Upper lobe of left lung (tissue), 6 donors: ENCODE measurements around the gene SYVN1. TPM values are rescaled to one million over a fixed set of nuclear protein-coding genes. Genes with fewer than 3 reads are reported as not detected.

Source experiments
- ATAC-seq, 2 donors: fragments of 200-7000 bp; cut with Tn5 transposase; one replicate each; pipeline ENCODE4 v1.9.1; 2022; ENCODE audit warnings: mild to moderate bottlenecking in 2 of 2, moderate library complexity in 2 of 2; ENCODE audit not compliant: low FRiP score in 2 of 2
- DNase-seq, 2 donors: peaks; one replicate each; pipeline ENCODE4 v3.0.0-alpha.2; 2019 to 2020
- H3K27ac ChIP-seq, 4 donors: fragments of 200-600 bp; sonication (generic); one replicate each; pipeline ENCODE4 v1.5.1; 2016 to 2019
- H3K27me3 ChIP-seq, 4 donors: fragments of 200-600 bp; sonication (generic); one replicate each; pipeline ENCODE4 v1.5.1; 2017 to 2019
- H3K36me3 ChIP-seq, 4 donors: fragments of 200-600 bp; sonication (generic); one replicate each; pipeline ENCODE4 v1.5.1; 2016 to 2019
- H3K4me1 ChIP-seq, 4 donors: fragments of 200-600 bp; sonication (generic); one replicate each; pipeline ENCODE4 v1.5.1; 2018 to 2019
- H3K4me3 ChIP-seq, 4 donors: fragments of 200-600 bp; sonication (generic); one replicate each; pipeline ENCODE4 v1.5.1; 2017 to 2019; ENCODE audit warnings: mild to moderate bottlenecking in 2 of 4, moderate library complexity in 1 of 4
- H3K9me3 ChIP-seq, 4 donors: fragments of 200-600 bp; sonication (generic); one replicate each; pipeline ENCODE4 v1.5.1; 2018 to 2019
- CTCF ChIP-seq, 6 experiments: fragments of 450-650 bp in 4 of 6; fragments of 200-600 bp in 2 of 6; sonication (generic) in 2 of 6; IDR thresholded peaks; one replicate each; pipeline ENCODE4 v1.5.1; 2016 to 2019; ENCODE audit warnings: antibody characterized with exemption in 6 of 6
- EP300 ChIP-seq, 4 donors: sonication (generic); formaldehyde crosslinking; IDR thresholded peaks; one replicate each; pipeline ENCODE4 v1.5.1; 2017; ENCODE audit warnings: antibody characterized with exemption in 4 of 4, control low read depth in 2 of 4
- POLR2A ChIP-seq, 4 donors: fragments of 450-650 bp; IDR thresholded peaks; one replicate each; pipeline ENCODE4 v1.5.1; 2016 to 2017; ENCODE audit warnings: antibody characterized with exemption in 4 of 4, mild to moderate bottlenecking in 2 of 4
- POLR2AphosphoS5 ChIP-seq, 2 donors: sonication (generic); formaldehyde crosslinking; IDR thresholded peaks; one replicate each; pipeline ENCODE4 v1.5.1; 2017; ENCODE audit warnings: antibody characterized with exemption in 2 of 2
- WGBS, 2 donors: methylation state at CpG; one replicate each; pipeline ENCODE4 v1.1.5; 2017 to 2018; 5-methylcytosine and 5-hydroxymethylcytosine counted together
- total RNA-seq, 6 donors: library from RNA; depleted of rRNA in 4 of 6; stranded (reverse); fragments of >200 nt in 4 of 6; gene quantifications; one replicate each; pipeline versions ENCODE4 v1.1.0 to v1.2.1, GENCODE V29; 2016 to 2021
- donor health status: DM: no; HTN: no; CAD: no; lungs with moderate emphysema.
- donor health status: DM: no; HTN: yes; CAD: no; lungs with severe emphysema.

The SYVN1 gene
- total RNA-seq, 6 donors from 2014 or later: 31.1 to 70.6 (median 50.0) TPM

- 70 to 73% methylated on average over 4 of the region's 4 CpGs for WGBS, 2 donors
- Histone ChIP-seq H3K27ac (peak overlapping the region in 2 of 4 donors; percentile 19 to 25), H3K4me3 (no peak overlapping the region), H3K36me3 (peaks cover 8 to 29% (median 22%) of the 10 kb centered on the region in 4 donors), H3K9me3 (no peaks in the 10 kb centered on the region), H3K4me1 (peaks cover 8 to 39% (median 14%) of the 10 kb centered on the region in 4 donors), H3K27me3 (no peaks in the 10 kb centered on the region)
- TF ChIP-seq POLR2AphosphoS5 (IDR thresholded peaks at IDR 0.05): no peak
- no peak for DNase-seq
- ATAC-seq: no peak
These were observed 29.7 kb downstream of the SYVN1 start for GRCh38 chr11:65104628-65105027.

- Histone ChIP-seq H3K27ac (no peak overlapping the region), H3K4me3 (no peak overlapping the region), H3K9me3 (no peaks in the 10 kb centered on the region)
These were observed 30.8 kb downstream of the SYVN1 start for GRCh38 chr11:65103476-65103875.

GRCh38 chr11:65102142-65103095, 31.9 kb downstream of the SYVN1 start:
- H3K27me3 ChIP-seq: no peaks in the 10 kb centered on the region
- H3K4me1 ChIP-seq: peaks cover 10 to 29% (median 13%) of the 10 kb centered on the region in 4 donors
- no peaks in the 10 kb centered on the region for H3K9me3 ChIP-seq
- WGBS, 2 donors: 81 to 89% methylated on average over 8 of the region's 8 CpGs
- TF ChIP-seq POLR2AphosphoS5 (IDR thresholded peaks at IDR 0.05) (no peak), CTCF (IDR thresholded peaks at IDR 0.05) (no peak), POLR2A (IDR thresholded peaks at IDR 0.05) (no peak), EP300 (IDR thresholded peaks at IDR 0.05) (no peak)
- peaks cover 0 to 14% (median 7%) of the 10 kb centered on the region in 4 donors for H3K36me3 ChIP-seq
- ATAC-seq (no peak), DNase-seq (peak in 1 of 2 donors; percentile 31)
- H3K27ac ChIP-seq: peak overlapping the region in 2 of 4 donors; percentile 7 to 61
- H3K4me3 ChIP-seq: no peak overlapping the region

More at GRCh38 chr11:65103476-65103875, 30.8 kb downstream of the SYVN1 start:
- H3K4me1 ChIP-seq: peaks cover 8 to 30% (median 11%) of the 10 kb centered on the region in 4 donors
- peaks cover 8 to 21% (median 15%) of the 10 kb centered on the region in 4 donors for H3K36me3 ChIP-seq
- DNase-seq (no peak), ATAC-seq (no peak)
- TF ChIP-seq CTCF (IDR thresholded peaks at IDR 0.05) (no peak), EP300 (IDR thresholded peaks at IDR 0.05) (no peak), POLR2AphosphoS5 (IDR thresholded peaks at IDR 0.05) (no peak), POLR2A (IDR thresholded peaks at IDR 0.05) (no peak)
- no peaks in the 10 kb centered on the region for H3K27me3 ChIP-seq

GRCh38 chr11:65100674-65101350, 33.5 kb downstream of the SYVN1 start:
- no peak for ATAC-seq
- no peaks in the 10 kb centered on the region for H3K27me3 ChIP-seq
- H3K4me3 ChIP-seq: no peak overlapping the region
- no peak for DNase-seq
- WGBS, 2 donors: 85 to 89% methylated on average over 6 of the region's 6 CpGs
- H3K4me1 ChIP-seq: peaks cover 19 to 39% (median 24%) of the 10 kb centered on the region in 4 donors
- H3K27ac ChIP-seq: peak overlapping the region in 2 of 4 donors; percentile 12 to 61
- H3K36me3 ChIP-seq: peaks cover 0 to 10% (median 5%) of the 10 kb centered on the region in 4 donors
- peaks cover 0 to 3% (median 0%) of the 10 kb centered on the region in 4 donors for H3K9me3 ChIP-seq
- TF ChIP-seq EP300 (IDR thresholded peaks at IDR 0.05): no peak
- no peak for TF ChIP-seq CTCF (IDR thresholded peaks at IDR 0.05)
- TF ChIP-seq POLR2A (IDR thresholded peaks at IDR 0.05): no peak
- TF ChIP-seq POLR2AphosphoS5 (IDR thresholded peaks at IDR 0.05): no peak

- peak overlapping the region; percentile 88 to 95 (median 91) for H3K27ac ChIP-seq
- DNase-seq (no peak), ATAC-seq (no peak)
- no peaks in the 10 kb centered on the region for H3K27me3 ChIP-seq
- peaks cover 14 to 27% (median 19%) of the 10 kb centered on the region in 4 donors for H3K4me1 ChIP-seq
- peaks cover 0 to 10% (median 3%) of the 10 kb centered on the region in 4 donors for H3K36me3 ChIP-seq
- H3K4me3 ChIP-seq: peak overlapping the region; percentile 78 to 95 (median 82)
- WGBS, 2 donors: 42 to 43% methylated on average over 3 to 8 of the region's 8 CpGs
- H3K9me3 ChIP-seq: peaks cover 0 to 4% (median 0%) of the 10 kb centered on the region in 4 donors
- no peak for TF ChIP-seq POLR2AphosphoS5 (IDR thresholded peaks at IDR 0.05)
- no peak for TF ChIP-seq EP300 (IDR thresholded peaks at IDR 0.05)
- no peak for TF ChIP-seq CTCF (IDR thresholded peaks at IDR 0.05)
- TF ChIP-seq POLR2A (IDR thresholded peaks at IDR 0.05): no peak
These were observed 37.4 kb downstream of the SYVN1 start for GRCh38 chr11:65096926-65097325.
